H1 (cell line): ENCODE results near the gene RNGTT. TPM values are rescaled to one million over a fixed set of nuclear protein-coding genes. Genes with fewer than 3 reads are reported as not detected.

ENCODE experiments used
- CHD1 ChIP-seq: IDR thresholded peaks from 2 replicates; pipeline ENCODE4 v1.6.1; 2012; ENCODE audit warnings: low read depth, low read length, improper control_type of control experiment
- SP2 ChIP-seq: IDR thresholded peaks from 2 replicates; pipeline ENCODE4 v1.6.1; 2012; ENCODE audit warnings: mild to moderate bottlenecking, low read length, inconsistent platforms
- polyA plus RNA-seq, 7 experiments: library from polyadenylated mRNA; depleted of rRNA in 3 of 7; stranded (reverse) in 5 of 7; unstranded in 2 of 7; fragments of >200 nt in 5 of 7; fragments of 200-250 nt in 2 of 7; gene quantifications; 1 replicate in 5 of 7; 2 replicates in 1 of 7; 4 replicates in 1 of 7; pipeline versions ENCODE4 v1.2.1 to v1.2.3, GENCODE V29; 2011 to 2013; ENCODE audit warnings: missing spikeins in 2 of 7, mixed read lengths in 2 of 7
- total RNA-seq: library from RNA; stranded (reverse); fragmentation: NEBNext Ultra II Directional; extraction: Animal tissue kit (Norgen Biotek cat#: 25700); gene quantifications from 2 replicates; pipeline ENCODE4 v1.2.1, GENCODE V29; 2021

Gene RNGTT
- total and polyA plus RNA-seq, 2 of the 8 experiments (the other 6 are each of a cell fraction or from before 2014, with no cell fraction given) = 3.6 to 21.2 TPM

GRCh38 chr6:88566746-88567534, 396.5 kb downstream of the RNGTT start (continued):
- TF ChIP-seq SP2 = no peak
- TF ChIP-seq CHD1 = no peak
- TF ChIP-seq, all 59 proteins: peak for 0
